H9 (cell line): ENCODE measurements around the gene NEGR1. TPM values are rescaled to one million over a fixed set of nuclear protein-coding genes. Genes with fewer than 3 reads are reported as not detected.

Source experiments
- DNase-seq: peaks from one replicate; pipeline ENCODE4 v3.0.0-alpha.2; 2017
- H2AFZ ChIP-seq: one replicate; pipeline ENCODE4 v1.6.1; 2013; ENCODE audit warnings: mild to moderate bottlenecking, low read length, control low read depth, moderate library complexity
- H2AK5ac ChIP-seq: 2 replicates; pipeline ENCODE4 v1.6.1; 2013; ENCODE audit warnings: low read length, control low read depth, mixed read lengths; ENCODE audit not compliant: insufficient read length
- H2BK120ac ChIP-seq: one replicate; pipeline ENCODE4 v1.6.1; 2013; ENCODE audit warnings: low read depth, mild to moderate bottlenecking, low read length, control low read depth, inconsistent platforms; ENCODE audit not compliant: poor library complexity, severe bottlenecking
- H2BK12ac ChIP-seq: 2 replicates; pipeline ENCODE4 v1.6.1; 2013; ENCODE audit warnings: low read length, control low read depth, mixed read lengths, low read depth; ENCODE audit not compliant: insufficient read length
- H2BK15ac ChIP-seq: 2 replicates; pipeline ENCODE4 v1.6.1; 2013; ENCODE audit warnings: low read depth, low read length, control low read depth
- H2BK20ac ChIP-seq: one replicate; pipeline ENCODE4 v1.6.1; 2013; ENCODE audit warnings: low read depth, mild to moderate bottlenecking, low read length, control low read depth, inconsistent platforms; ENCODE audit not compliant: poor library complexity, severe bottlenecking
- H2BK5ac ChIP-seq: 2 replicates; pipeline ENCODE4 v1.6.1; 2013; ENCODE audit warnings: low read length, control low read depth, mixed read lengths; ENCODE audit not compliant: insufficient read length
- H3K14ac ChIP-seq: 2 replicates; pipeline ENCODE4 v1.6.1; 2013; ENCODE audit warnings: low read length, control low read depth; ENCODE audit not compliant: insufficient read depth
- H3K18ac ChIP-seq: 2 replicates; pipeline ENCODE4 v1.6.1; 2013; ENCODE audit warnings: low read depth, mild to moderate bottlenecking, mixed read lengths, low read length, control low read depth; ENCODE audit not compliant: insufficient read length
- H3K23ac ChIP-seq: 2 replicates; pipeline ENCODE4 v1.6.1; 2013; ENCODE audit warnings: low read length, control low read depth, mixed read lengths, low read depth; ENCODE audit not compliant: insufficient read length
- H3K23me2 ChIP-seq: 2 replicates; pipeline ENCODE4 v1.6.1; 2013; ENCODE audit warnings: low read depth, mild to moderate bottlenecking, mixed read lengths, low read length, control low read depth; ENCODE audit not compliant: insufficient read length, poor library complexity, severe bottlenecking
- H3K27ac ChIP-seq: 2 replicates; pipeline ENCODE4 v1.5.1; 2013; ENCODE audit warnings: low read length, control low read depth, mixed read lengths, low read depth; ENCODE audit not compliant: insufficient read length
- H3K27me3 ChIP-seq: 2 replicates; pipeline ENCODE4 v1.6.1; 2013; ENCODE audit warnings: low read length, control low read depth, inconsistent platforms; ENCODE audit not compliant: insufficient read depth
- H3K4ac ChIP-seq: 2 replicates; pipeline ENCODE4 v1.6.1; 2013; ENCODE audit warnings: low read depth, mild to moderate bottlenecking, control low read depth, inconsistent platforms, low read length, moderate library complexity
- H3K4me1 ChIP-seq: 2 replicates; pipeline ENCODE4 v1.6.1; 2013; ENCODE audit warnings: low read length, control low read depth, inconsistent platforms; ENCODE audit not compliant: insufficient read depth
- H3K4me2 ChIP-seq: 2 replicates; pipeline ENCODE4 v1.6.1; 2013; ENCODE audit warnings: low read length, control low read depth, mixed read lengths; ENCODE audit not compliant: insufficient read length, insufficient read depth
- H3K56ac ChIP-seq: 2 replicates; pipeline ENCODE4 v1.6.1; 2013; ENCODE audit warnings: low read depth, mild to moderate bottlenecking, mixed read lengths, low read length, control low read depth; ENCODE audit not compliant: insufficient read length
- H3K79me1 ChIP-seq: 2 replicates; pipeline ENCODE4 v1.6.1; 2013; ENCODE audit warnings: low read depth, mild to moderate bottlenecking, moderate library complexity, low read length, control low read depth, inconsistent platforms; ENCODE audit not compliant: insufficient read depth, poor library complexity, severe bottlenecking
- H3K79me2 ChIP-seq: 2 replicates; pipeline ENCODE4 v1.6.1; 2013; ENCODE audit warnings: low read length, control low read depth, inconsistent platforms; ENCODE audit not compliant: insufficient read depth
- H3K9ac ChIP-seq: 2 replicates; pipeline ENCODE4 v1.6.1; 2013; ENCODE audit warnings: low read length, control low read depth, mixed read lengths; ENCODE audit not compliant: insufficient read length; ENCODE audit errors: extremely low read depth
- H3K9me3 ChIP-seq: one replicate; pipeline ENCODE4 v1.6.1; 2013; ENCODE audit warnings: low read depth, low read length, inconsistent platforms; ENCODE audit not compliant: control insufficient read depth
- H3T11ph ChIP-seq: one replicate; pipeline ENCODE4 v1.6.1; 2013; ENCODE audit warnings: mild to moderate bottlenecking, low read length, control low read depth, inconsistent platforms
- H4K20me1 ChIP-seq: one replicate; pipeline ENCODE4 v1.6.1; 2013; ENCODE audit not compliant: control insufficient read depth, insufficient read length, insufficient read depth
- H4K5ac ChIP-seq: 2 replicates; pipeline ENCODE4 v1.6.1; 2013; ENCODE audit warnings: low read depth, mild to moderate bottlenecking, mixed read lengths, low read length, control low read depth; ENCODE audit not compliant: insufficient read length
- H4K8ac ChIP-seq: replicated peaks from 2 replicates; pipeline ENCODE4 v1.6.1; 2013; ENCODE audit warnings: low read length, control low read depth, mixed read lengths, low read depth; ENCODE audit not compliant: insufficient read length
- H4K91ac ChIP-seq: 2 replicates; pipeline ENCODE4 v1.6.1; 2013; ENCODE audit warnings: low read depth, mild to moderate bottlenecking, moderate library complexity, mixed read lengths, low read length, control low read depth; ENCODE audit not compliant: insufficient read length
- H3K27ac Mint-ChIP-seq, 3 experiments: 2 replicates in 2 of 3; 3 replicates in 1 of 3; pipeline ENCODE4 v1.8.0; 2020 to 2021; ENCODE audit warnings: mixed read lengths in 3 of 3, mild to moderate bottlenecking in 1 of 3, moderate library complexity in 1 of 3
- H3K27me3 Mint-ChIP-seq: 2 replicates; pipeline ENCODE4 v1.8.0; 2021; ENCODE audit warnings: low read depth, mild to moderate bottlenecking, moderate library complexity, mixed read lengths
- H3K36me3 Mint-ChIP-seq, 3 experiments: 2 replicates in 2 of 3; 3 replicates in 1 of 3; pipeline ENCODE4 v1.8.0; 2020 to 2021; ENCODE audit warnings: low read depth in 3 of 3, mixed read lengths in 3 of 3; ENCODE audit not compliant: insufficient read depth in 1 of 3
- H3K4me1 Mint-ChIP-seq, 2 experiments: 2 replicates each; pipeline ENCODE4 v1.8.0; 2020; ENCODE audit warnings: mixed read lengths in 2 of 2
- H3K4me3 Mint-ChIP-seq, 2 experiments: 2 replicates in 1 of 2; 3 replicates in 1 of 2; pipeline ENCODE4 v1.8.0; 2020 to 2021; ENCODE audit warnings: mild to moderate bottlenecking in 2 of 2, mixed read lengths in 2 of 2, moderate library complexity in 1 of 2
- H3K9me3 Mint-ChIP-seq, 2 experiments: 2 replicates in 1 of 2; 3 replicates in 1 of 2; pipeline ENCODE4 v1.8.0; 2020; ENCODE audit warnings: mild to moderate bottlenecking in 2 of 2, mixed read lengths in 2 of 2, moderate library complexity in 1 of 2
- CTCF ChIP-seq: fragments of 200-600 bp; sonication (generic); conservative IDR thresholded peaks from 3 replicates; pipeline ENCODE4 v1.8.0; 2021; ENCODE audit warnings: antibody characterized with exemption, mild to moderate bottlenecking
- WGBS: extraction: QIAGEN DNeasy Blood & Tissue Kit; methylation state at CpG from one replicate; pipeline ENCODE4 v1.1.7; 2013; ENCODE audit warnings: missing lambda C conversion rate, low lambda C conversion rate, mixed read lengths; ENCODE audit not compliant: insufficient read length; ENCODE audit errors: extremely low coverage; 5-methylcytosine and 5-hydroxymethylcytosine counted together
- total RNA-seq: library from RNA; stranded (reverse); gene quantifications from 2 replicates; pipeline ENCODE4 v1.2.1, GENCODE V29; 2021

The NEGR1 gene
- total RNA-seq, 1 experiment from 2014 or later: 0.13 TPM

- Histone ChIP-seq H3K4me2 (no peak overlapping the region), H2BK15ac (no peak overlapping the region), H4K91ac (no peak overlapping the region), H3K23ac (no peak overlapping the region), H3K79me2 (no peaks in the 10 kb centered on the region), H3K27me3 (no peaks in the 10 kb centered on the region), H4K20me1 (no peaks in the 10 kb centered on the region), H2AFZ (no peak overlapping the region), H2AK5ac (no peak overlapping the region), H3K4ac (no peak overlapping the region), H3K56ac (no peak overlapping the region), H4K5ac (no peak overlapping the region), H3K9ac (no peak overlapping the region), H2BK5ac (no peak overlapping the region), H3K27ac (no peak overlapping the region), H2BK120ac (no peak overlapping the region), H3K4me1 (no peaks in the 10 kb centered on the region), H3K18ac (no peak overlapping the region), H3K9me3 (no peaks in the 10 kb centered on the region), H2BK20ac (no peak overlapping the region), H3K79me1 (no peaks in the 10 kb centered on the region), H2BK12ac (no peak overlapping the region), H3K14ac (no peak overlapping the region), H4K8ac (no peak overlapping the region), H3T11ph (no peak overlapping the region), H3K23me2 (no peaks in the 10 kb centered on the region)
- no peak for TF ChIP-seq CTCF
- Mint-ChIP-seq H3K4me1 (no peaks in the 10 kb centered on the region), H3K36me3 (no peaks in the 10 kb centered on the region), H3K27ac (no peak overlapping the region), H3K9me3 (no peaks in the 10 kb centered on the region), H3K4me3 (no peak overlapping the region), H3K27me3 (no peaks in the 10 kb centered on the region)
- WGBS: no CpG with 5 or more reads among the region's 1 CpG
- no peak for DNase-seq
Measured at GRCh38 chr1:72221811-72222210, 60.5 kb downstream of the NEGR1 start.
